Activated CD4-positive, alpha-beta T cell treated with anti-CD3 and anti-CD28 coated beads, Interleukin-2, amount 50 U/mL, for 4 hours (primary cell): ENCODE results near the gene C9.
A peak's percentile ranks its signal among the peaks of the same experiment; 100 is the strongest.
"Not testable (repeated sequence)": the region's sequence is repeated elsewhere in the genome, so short reads cannot be mapped to it uniquely, and the experiment has no call there.

ENCODE experiments used
- DNase-seq, 2 experiments: peaks; one replicate each; pipeline ENCODE4 v3.0.0-alpha.2; 2020

The C9 gene

GRCh38 chr5:39319395-39319794, 44.9 kb downstream of the C9 start:
- DNase-seq = no peak

DNA sequence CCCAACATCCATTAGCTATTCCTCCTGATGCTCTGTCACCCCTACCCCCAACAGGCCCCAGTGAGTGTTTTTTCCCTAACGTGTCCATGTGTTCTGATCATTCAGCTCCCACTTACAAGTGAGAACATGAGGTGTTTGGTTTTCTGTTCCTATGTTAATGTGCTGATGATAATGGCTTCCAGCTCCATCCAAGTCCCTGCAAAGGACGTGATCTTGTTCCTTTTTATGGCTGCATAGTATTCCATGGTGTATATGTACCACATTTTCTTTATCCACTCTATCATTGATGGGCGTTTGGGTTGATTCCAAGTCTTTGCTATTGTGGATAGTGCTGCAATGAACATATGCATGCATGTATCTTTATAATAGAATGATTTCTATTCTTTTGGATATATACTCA, 47.8 kb downstream of the C9 start:
- not testable (repeated sequence) for DNase-seq

DNA sequence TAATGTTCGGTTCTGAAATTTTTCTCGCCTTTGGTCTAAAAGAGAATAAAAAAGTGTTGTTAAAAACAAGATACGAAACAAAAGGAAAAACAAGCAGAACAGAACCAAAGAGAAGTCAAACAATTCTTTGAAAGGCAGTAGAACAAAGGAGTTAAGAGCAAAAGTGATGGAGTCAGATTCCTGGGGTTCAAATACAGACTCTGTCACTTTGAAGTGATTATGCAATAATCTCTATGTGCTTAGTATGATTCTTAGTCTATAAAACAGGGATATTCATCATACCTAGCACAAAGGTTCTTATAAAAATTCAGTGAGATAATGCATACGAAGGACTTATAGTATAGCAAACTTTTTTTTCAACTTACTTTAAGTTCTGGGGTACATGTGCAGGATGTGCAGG, 48.3 kb downstream of the C9 start:
- DNase-seq = no peak

GRCh38 chr5:39314591-39314990, 49.7 kb downstream of the C9 start:
- no peak for DNase-seq

GRCh38 chr5:39309534-39309933, 54.8 kb downstream of the C9 start:
- no peak for DNase-seq

DNA sequence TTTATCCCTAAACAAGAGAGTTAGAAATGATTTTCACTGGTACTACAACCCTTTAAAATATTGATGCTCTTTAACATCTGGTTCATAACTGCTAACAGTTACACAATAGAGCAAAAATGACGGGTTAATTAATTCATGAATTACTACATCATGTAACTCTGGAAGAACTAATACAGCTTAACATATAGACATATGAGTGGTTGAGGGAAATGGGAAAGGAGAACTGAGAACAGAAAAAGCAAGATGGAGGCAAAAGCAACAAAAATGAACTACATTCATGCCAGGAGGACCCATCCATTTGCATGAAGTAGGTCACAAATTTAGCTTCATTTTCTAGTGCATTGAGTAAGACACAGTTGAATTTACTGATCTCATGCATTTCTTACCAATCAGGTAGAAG, 61.8 kb downstream of the C9 start:
- DNase-seq = no peak

DNA sequence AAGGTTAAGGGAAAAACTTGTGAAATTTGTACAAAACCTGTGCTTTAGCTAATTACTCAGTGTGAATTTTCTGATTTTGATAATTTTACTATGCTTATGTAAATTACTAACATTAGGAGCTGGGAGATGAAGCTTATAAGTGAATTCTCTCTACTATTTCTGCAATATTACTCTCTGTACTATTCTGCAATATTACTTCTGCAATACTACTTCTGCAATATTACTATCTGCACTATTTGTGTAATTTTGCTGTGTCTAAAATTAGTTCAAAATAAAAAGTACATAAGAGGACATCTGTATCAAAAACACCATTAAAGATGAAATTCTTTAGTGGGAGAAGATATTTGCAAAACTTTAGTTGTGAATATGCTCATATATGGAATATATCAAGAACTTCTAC, 62.9 kb downstream of the C9 start:
- no peak for DNase-seq

GRCh38 chr5:39299962-39300361, 64.3 kb downstream of the C9 start:
- DNase-seq = no peak

GRCh38 chr5:39294736-39295135, 69.6 kb downstream of the C9 start:
- DNase-seq = no peak

- no peak for DNase-seq
Observed at GRCh38 chr5:39284552-39284951, 79.7 kb downstream of the C9 start.

DNA sequence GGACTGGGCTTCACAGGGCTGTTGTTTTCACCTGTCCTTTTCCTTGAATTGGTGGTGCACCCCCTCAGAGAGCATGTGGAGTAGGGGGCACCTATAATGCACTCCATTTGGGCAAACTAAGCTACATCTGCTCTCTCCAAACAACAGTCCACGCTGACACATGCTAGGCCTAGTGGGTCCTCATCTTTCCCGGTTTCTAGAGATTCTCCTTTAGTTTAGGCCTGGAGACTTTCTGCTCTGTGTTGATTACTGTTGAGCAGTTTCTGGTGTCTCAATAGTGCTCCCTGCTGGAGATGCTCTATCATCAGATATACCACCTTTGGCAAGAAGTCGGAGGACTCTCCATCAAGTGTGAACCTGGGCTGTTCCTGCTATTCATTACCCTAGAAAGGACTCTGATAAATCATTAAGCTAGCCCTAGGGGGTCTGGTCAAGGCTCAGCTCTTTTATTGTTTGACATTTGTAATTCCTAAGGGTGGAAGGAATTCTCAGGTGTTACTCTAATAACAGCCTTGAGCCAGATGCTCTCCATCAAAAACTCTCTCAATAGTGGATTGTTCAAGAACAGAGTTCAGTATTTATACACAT, 81.0 kb downstream of the C9 start:
- peak; percentile 43 to 52 for DNase-seq

DNA sequence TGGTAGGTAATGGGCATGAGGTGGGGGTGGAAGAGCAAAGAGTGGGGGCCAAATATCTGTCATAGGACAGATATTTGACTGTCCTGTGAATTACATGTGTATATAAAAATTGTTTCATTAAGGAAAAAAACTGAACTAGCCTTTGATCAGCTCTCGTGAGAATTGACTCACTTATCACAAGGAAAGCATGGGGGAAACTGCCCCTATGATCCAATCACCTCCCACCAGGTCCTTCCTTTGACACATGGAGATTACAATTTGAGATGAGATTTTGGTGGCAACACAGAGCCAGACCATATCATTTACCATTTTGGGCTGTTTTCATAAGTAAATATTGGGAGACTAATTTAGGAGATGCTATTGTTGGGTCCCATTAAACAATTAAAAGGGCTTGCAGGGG, 81.7 kb downstream of the C9 start:
- DNase-seq = no peak

GRCh38 chr5:39275865-39276264, 88.4 kb downstream of the C9 start:
- DNase-seq = not testable (repeated sequence)

GRCh38 chr5:39274398-39275085, 89.8 kb downstream of the C9 start:
- DNase-seq = no peak

DNA sequence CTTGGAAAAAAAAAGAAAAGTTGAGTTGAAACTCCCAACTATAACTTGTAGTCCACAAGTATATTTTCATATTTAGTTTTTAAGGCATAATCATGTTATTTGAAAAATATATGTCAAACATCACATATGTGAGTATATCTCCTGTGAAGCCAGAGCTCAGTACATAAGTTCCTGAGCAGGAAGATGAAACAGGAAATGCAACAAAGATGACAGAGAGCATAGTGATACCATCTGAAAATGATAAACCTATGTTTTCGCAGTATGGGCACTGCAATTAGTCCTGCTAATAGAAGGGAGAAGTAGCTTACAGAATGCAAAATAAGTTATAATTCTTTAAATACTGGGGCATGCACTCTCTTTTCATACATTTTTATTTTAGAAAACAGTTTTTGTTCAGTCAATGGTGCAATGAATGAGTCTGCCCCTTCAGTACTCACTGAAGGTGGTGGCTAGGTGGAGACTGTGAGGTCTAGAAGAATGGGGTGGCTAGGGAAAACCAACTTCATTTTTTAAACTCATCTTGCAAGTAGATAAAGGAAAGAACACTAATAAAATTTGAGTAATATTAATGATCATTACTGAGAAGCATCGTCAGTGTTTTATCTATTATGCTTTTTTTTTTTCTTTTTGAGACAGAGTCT, 90.9 kb downstream of the C9 start:
- no peak for DNase-seq

DNA sequence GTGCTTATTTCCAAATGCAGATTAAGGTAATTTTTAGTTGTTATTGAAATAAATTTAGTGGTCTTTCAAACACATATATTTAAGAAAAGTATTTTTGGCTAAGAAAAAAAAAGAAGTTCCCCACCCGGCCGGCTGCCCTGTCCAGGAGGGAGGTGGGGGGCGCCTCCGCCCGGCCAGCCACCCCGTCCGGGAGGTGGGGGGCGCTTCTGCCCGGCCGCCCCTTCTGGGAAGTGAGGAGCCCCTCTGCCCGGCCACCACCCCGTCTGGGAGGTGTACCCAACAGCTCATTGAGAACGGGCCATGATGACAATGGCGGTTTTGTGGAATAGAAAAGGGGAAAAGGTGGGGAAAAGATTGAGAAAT, 91.4 kb downstream of the C9 start:
- not testable (repeated sequence) for DNase-seq

DNA sequence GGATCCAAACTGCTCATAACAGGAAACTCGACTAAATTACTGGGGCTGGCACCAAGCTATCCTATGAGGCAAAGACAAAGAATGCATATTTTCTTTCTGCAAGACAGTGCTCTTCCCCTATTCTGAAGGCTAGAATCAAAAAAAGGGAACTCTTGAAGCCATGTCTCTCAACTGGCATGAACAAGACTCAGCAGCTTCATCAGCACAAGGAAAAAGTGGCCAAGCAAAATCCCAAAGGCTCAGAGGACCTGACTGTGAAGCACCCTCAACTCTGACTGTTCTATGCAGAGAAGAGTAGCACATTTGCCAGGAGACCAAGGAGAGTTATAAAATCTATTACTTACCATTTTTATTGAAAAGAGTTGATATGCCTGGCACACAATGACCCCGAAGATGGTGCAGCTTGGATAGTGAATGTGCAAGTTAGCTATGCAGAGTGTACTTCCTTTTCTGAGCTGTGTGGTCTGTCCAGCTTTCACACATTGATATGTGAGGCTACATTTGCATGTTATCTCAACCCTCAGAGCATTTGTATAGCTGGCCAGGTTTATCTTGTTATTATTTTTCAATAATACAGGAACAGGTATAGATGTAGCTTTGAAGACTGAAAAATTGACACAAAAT, 94.0 kb downstream of the C9 start:
- no peak for DNase-seq

DNA sequence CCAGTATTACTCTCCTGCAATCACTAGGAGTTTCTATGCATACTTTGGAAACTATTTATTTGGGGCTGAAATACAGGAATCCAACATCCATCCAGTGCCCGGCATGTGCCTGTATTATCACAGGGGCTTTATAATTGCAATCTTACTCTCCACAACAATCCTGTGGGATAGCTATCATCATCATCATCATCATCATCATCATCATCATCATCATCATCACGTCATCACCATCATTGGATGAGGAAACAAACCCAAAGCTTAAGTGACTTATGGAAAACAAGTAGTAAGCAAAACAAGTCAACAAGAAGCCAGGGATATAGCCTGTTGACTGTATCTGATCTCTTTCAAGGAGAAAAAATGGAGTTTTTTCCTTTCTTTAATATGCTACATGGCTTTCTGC, 97.1 kb downstream of the C9 start:
- DNase-seq = no peak

DNA sequence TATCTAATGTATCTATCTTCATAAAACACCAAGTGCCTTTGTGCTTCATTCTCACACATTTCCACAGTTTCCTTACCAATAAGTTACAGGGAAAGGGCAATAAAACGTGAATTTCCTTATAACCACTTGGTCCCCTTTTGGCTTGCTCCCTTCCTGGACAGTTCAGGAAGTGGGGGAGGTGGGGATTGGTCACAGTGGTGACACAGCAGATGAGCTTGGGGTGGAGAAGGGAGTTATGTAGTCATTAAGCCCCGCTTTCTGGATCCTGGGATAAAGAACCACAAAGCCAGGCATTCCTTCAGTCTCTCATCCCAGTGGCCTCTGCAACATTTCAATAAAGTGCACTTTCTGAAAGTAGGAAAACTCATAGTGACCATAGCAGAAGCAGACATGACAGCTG, 97.9 kb downstream of the C9 start:
- DNase-seq = no peak

GRCh38 chr5:39264528-39264927, 99.8 kb downstream of the C9 start:
- no peak for DNase-seq

GRCh38 chr5:39262981-39263380, 101.3 kb downstream of the C9 start:
- DNase-seq = no peak

- no peak for DNase-seq
Observed at GRCh38 chr5:39260095-39260494, 104.2 kb downstream of the C9 start.

DNA sequence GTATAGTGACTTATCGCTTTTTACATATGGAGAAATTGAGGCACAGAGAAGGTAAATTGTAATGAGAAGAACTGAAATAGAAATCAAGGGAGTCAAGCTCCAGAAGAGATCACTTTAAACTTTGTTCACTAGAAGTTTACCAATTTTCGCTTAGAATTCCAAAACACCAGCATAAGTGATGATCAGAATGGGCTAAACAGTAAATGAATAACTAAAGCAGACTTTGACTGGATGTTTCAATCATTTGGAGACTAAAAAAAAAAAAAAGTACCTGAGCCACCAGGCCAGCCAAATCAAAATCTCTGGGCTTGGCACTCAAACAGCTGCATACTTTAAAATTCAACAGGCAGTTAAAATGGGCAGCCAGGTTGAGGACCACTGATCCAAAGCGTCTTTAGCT, 106.7 kb downstream of the C9 start:
- DNase-seq = no peak
